Fibroblast of mammary gland (primary cell): ENCODE results near the gene TIFAB.

Source experiments
- DNase-seq: peaks from one replicate; pipeline ENCODE4 v3.0.0-alpha.2; 2010; ENCODE audit warnings: low read depth
- H3K4me3 ChIP-seq: 2 replicates; pipeline ENCODE4 v1.5.1; 2011; ENCODE audit warnings: low read depth, mild to moderate bottlenecking, low read length, moderate library complexity; ENCODE audit not compliant: control insufficient read depth
- CTCF ChIP-seq: conservative IDR thresholded peaks from 2 replicates; pipeline ENCODE4 v1.5.1; 2011; ENCODE audit warnings: low read depth, low read length, inconsistent platforms; ENCODE audit not compliant: control insufficient read depth, insufficient read depth

Gene TIFAB

GRCh38 chr5:135447298-135447929 is 4.7 kb downstream of the TIFAB start, which contains the start of gene DCANP1:
DCANP1 (minus strand) TSS chr5:135447348; CDS start chr5:135447108, 240 bp downstream.
- no peak for DNase-seq
- TF ChIP-seq CTCF: no peak
- no peak within 1 kb of the TSS for H3K4me3 ChIP-seq

GRCh38 chr5:135446615-135447014 is 5.5 kb downstream of the TIFAB start:
- no peak for DNase-seq
- H3K4me3 ChIP-seq: no peak overlapping the region
- TF ChIP-seq CTCF: no peak

DNA sequence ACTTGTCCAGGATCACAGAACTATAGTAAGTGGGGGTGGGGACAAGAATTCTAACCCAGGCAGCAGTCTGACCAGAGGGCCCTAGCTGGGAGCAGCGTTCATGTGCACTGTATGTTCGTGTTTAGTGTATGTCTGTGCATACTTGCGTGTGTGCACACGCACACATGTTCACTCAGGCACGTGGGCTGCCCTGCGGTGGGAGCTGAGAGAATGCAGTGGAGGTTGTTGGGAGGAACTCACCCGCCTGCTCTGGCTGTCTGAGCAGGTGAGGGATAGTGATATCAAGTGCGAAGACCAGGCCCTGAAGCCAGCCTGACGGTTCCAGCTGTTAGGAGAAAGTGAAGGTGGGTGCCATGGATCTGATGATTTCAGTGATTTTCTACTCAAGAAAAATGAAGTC is 5.9 kb downstream of the TIFAB start:
- no peak overlapping the region for H3K4me3 ChIP-seq
- no peak for DNase-seq
- TF ChIP-seq CTCF: no peak

GRCh38 chr5:135445306-135445985 is 6.7 kb downstream of the TIFAB start:
- no peak for TF ChIP-seq CTCF
- DNase-seq: no peak
- no peak overlapping the region for H3K4me3 ChIP-seq

- no peak for DNase-seq
- no peak for TF ChIP-seq CTCF
Measured at GRCh38 chr5:135444881-135445280, 7.3 kb downstream of the TIFAB start.

GRCh38 chr5:135444360-135444759 is 7.8 kb downstream of the TIFAB start:
- TF ChIP-seq CTCF: no peak
- no peak for DNase-seq
- no peak overlapping the region for H3K4me3 ChIP-seq

More at GRCh38 chr5:135444881-135445280, 7.3 kb downstream of the TIFAB start:
- H3K4me3 ChIP-seq: no peak overlapping the region
